ENCODE data around the gene TAB2. TPM values are rescaled to one million over a fixed set of nuclear protein-coding genes. Genes with fewer than 3 reads are reported as not detected.

Gene TAB2
- total and polyA plus RNA-seq, 4 experiments from 2014 or later, result 27.0 to 116 (median 68.4) TPM

DNA sequence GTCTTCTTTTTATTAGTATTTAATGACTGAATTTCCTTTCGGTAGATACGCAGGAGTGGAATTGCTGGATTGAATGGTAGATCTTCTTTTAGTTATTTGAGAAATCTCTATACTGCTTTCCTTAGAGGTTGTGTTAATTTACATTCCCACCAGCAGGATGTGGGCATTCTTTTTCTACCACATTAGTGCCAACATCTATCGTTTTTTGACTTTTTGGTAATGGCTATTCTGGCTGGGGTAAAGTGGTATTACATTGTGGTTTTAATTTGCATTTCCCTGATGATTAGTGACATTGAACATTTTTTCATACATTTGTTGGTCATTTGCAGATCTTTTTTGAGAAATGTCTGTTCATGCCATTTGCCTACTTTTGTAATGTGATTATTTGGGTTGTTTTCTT is 119.7 kb downstream of the TAB2 start:
- Mint-ChIP-seq H3K27me3 (no peaks in the 10 kb centered on the region), H3K27ac (no peak overlapping the region), H3K36me3 (no peaks in the 10 kb centered on the region), H3K9me3 (no peaks in the 10 kb centered on the region), H3K4me1 (peaks cover 8 to 21% (median 15%) of the 10 kb centered on the region in 4 donors), H3K4me3 (no peak overlapping the region)
- POLR2A ChIA-PET (ENCODE audit: partially characterized antibody), result no interaction called here
- Histone ChIP-seq H3K4me1 (ENCODE audit: insufficient read depth, low read length) (peaks cover under 1% of the 10 kb centered on the region), H3K27ac (ENCODE audit: low read depth, low read length) (no peak overlapping the region), H3K9me3 (ENCODE audit: control insufficient read depth in 1 of 2, low read length in 2 of 2) (no peaks in the 10 kb centered on the region), H3K36me3 (ENCODE audit: insufficient read depth, low read length) (no peaks in the 10 kb centered on the region), H3K27me3 (ENCODE audit: insufficient read depth, low read length) (no peaks in the 10 kb centered on the region), H3K4me3 (ENCODE audit: low read length in 2 of 2) (no peak overlapping the region)
- CTCF ChIA-PET (ENCODE audit: partially characterized antibody), result interaction anchor here (6.3 kb wide), 1 partner anchor 408 kb away, joined by 239 read pairs; no protein-coding TSS in a partner anchor
- intact Hi-C loops (cut with micrococcal nuclease), result no loop called here
- peak in 1 of 5 donors; percentile 18 for DNase-seq

DNA sequence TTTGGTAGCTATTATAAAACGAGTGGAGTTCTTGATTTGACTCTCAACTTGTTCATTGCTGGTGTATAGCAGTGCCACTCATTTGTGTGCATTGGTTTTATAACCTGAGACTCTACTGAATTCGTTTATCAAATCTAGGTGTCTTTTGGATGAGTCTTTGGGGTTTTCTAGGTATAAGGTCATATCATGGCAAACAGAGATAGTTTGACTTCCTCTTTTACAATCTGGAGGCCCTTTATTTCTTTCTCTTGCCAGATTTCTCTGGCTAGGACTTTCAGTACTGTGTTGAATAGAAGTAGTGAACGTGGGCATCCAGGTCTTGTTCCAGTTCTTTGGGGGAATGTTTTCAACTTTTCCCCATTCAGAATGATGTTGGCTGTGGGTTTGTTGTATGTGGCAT is 121.3 kb downstream of the TAB2 start:
- no peak overlapping the region for H3K27ac ChIP-seq (ENCODE audit: low read depth, low read length)
- Mint-ChIP-seq H3K36me3 (no peaks in the 10 kb centered on the region), H3K4me1 (peaks cover 8 to 21% (median 15%) of the 10 kb centered on the region in 4 donors), H3K27me3 (no peaks in the 10 kb centered on the region), H3K27ac (peak overlapping the region in 2 of 7 donors; percentile 13 to 31), H3K9me3 (no peaks in the 10 kb centered on the region), H3K4me3 (no peak overlapping the region)
- CTCF ChIA-PET (ENCODE audit: partially characterized antibody), result interaction anchor here (0.8 to 1.5 kb wide), 3 partner anchors 73 to 411 kb away, joined by 3 to 4 read pairs (median 3); no protein-coding TSS in a partner anchor
- H3K36me3 ChIP-seq (ENCODE audit: insufficient read depth, low read length), result no peaks in the 10 kb centered on the region
- no peaks in the 10 kb centered on the region for H3K4me1 ChIP-seq (ENCODE audit: insufficient read depth, low read length)
- DNase-seq, result no peak
- POLR2A ChIA-PET (ENCODE audit: partially characterized antibody), result no interaction called here
- no peaks in the 10 kb centered on the region for H3K27me3 ChIP-seq (ENCODE audit: insufficient read depth, low read length)
- no peaks in the 10 kb centered on the region for H3K9me3 ChIP-seq (ENCODE audit: control insufficient read depth in 1 of 2, low read length in 2 of 2)
- no peak overlapping the region for H3K4me3 ChIP-seq (ENCODE audit: low read length in 2 of 2)
- intact Hi-C loops (cut with micrococcal nuclease), result no loop called here

DNA sequence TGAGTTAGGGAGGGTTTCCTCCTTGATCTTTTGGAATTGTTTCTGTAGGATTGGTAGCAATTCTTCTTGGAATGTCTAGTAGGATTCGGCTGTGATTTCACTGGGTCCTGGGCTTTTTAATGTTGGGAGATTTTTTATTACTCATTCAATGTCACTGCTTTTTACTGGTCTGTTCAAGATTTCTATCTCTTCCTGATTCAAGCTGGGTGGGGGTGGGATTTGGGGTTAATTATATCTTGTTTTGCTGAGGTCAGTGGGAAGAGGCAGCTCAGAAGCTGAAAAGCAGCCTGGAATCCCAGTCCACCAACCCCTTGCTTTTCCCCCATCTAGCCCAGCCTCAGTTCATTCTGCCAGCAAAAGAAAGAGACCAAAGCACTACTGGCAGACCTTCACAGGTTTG is 122.1 kb downstream of the TAB2 start:
- Mint-ChIP-seq H3K4me3 (no peak overlapping the region), H3K4me1 (peaks cover 8 to 23% (median 15%) of the 10 kb centered on the region in 4 donors), H3K27me3 (no peaks in the 10 kb centered on the region), H3K27ac (peak overlapping the region in 1 of 7 donors; percentile 58), H3K9me3 (no peaks in the 10 kb centered on the region), H3K36me3 (no peaks in the 10 kb centered on the region)
- Histone ChIP-seq H3K4me3 (ENCODE audit: low read length in 2 of 2) (no peak overlapping the region), H3K27ac (ENCODE audit: low read depth, low read length) (no peak overlapping the region), H3K27me3 (ENCODE audit: insufficient read depth, low read length) (no peaks in the 10 kb centered on the region), H3K36me3 (ENCODE audit: insufficient read depth, low read length) (no peaks in the 10 kb centered on the region), H3K4me1 (ENCODE audit: insufficient read depth, low read length) (no peaks in the 10 kb centered on the region), H3K9me3 (ENCODE audit: control insufficient read depth in 1 of 2, low read length in 2 of 2) (no peaks in the 10 kb centered on the region)
- no peak for DNase-seq
- CTCF ChIA-PET (ENCODE audit: partially characterized antibody), result interaction anchor here (0.7 to 1.5 kb wide), 3 partner anchors 178 to 411 kb away, joined by 3 to 4 read pairs (median 3); no protein-coding TSS in a partner anchor
- POLR2A ChIA-PET (ENCODE audit: partially characterized antibody), result no interaction called here
- intact Hi-C loops (cut with micrococcal nuclease), result no loop called here

DNA sequence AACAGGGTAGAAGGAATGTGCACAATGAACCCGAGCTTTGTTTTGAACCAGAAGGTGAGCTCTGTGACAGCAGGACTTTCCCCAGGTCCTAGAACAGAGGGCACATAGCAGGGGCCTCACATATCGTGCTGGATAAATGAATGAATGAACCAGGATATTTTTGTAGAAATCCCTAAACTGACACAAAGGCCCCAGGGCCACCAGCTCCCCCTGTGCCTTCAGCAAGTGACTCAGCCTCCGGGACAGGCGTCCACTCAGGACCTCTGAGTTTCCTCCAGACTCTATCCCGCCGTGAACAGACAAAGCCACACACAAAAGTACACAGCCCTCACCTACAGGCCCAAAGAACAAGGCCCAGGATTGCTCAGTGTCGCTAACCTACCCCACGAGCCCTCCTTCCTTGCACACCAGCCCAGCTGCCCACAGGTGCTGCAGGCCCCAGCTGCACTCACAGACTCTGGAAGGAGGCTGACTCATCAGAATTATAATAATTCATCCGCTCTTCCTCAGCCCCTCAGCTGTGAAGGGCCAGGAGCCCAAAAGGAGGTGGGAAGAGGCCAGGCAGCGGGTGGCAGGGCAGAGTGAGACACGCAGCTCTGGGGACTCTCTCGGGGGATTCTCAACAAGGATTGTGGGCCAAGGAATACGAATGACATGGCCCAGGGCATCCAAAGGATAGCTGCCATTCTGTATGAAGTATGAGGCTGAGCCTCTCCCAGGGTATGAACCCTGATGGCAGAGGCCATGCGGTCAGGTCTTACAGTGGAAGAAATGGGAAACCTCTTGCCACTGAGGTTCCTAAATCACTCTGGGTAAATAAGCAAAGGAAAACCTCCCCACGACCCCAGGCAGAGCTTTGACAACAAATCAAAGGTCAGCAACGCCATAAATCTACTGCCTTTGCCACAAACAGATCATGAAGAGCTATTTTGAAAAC is 123.5 kb downstream of the TAB2 start:
- Mint-ChIP-seq H3K4me3 (no peak overlapping the region), H3K4me1 (peaks cover 8 to 25% (median 15%) of the 10 kb centered on the region in 4 donors), H3K27me3 (no peaks in the 10 kb centered on the region), H3K9me3 (no peaks in the 10 kb centered on the region), H3K27ac (peak overlapping the region in 3 of 7 donors; percentile 4 to 64 (median 27)), H3K36me3 (no peaks in the 10 kb centered on the region)
- no peak for DNase-seq
- POLR2A ChIA-PET (ENCODE audit: partially characterized antibody), result interaction anchor here (1.1 kb wide), 1 partner anchor 9 kb away, joined by 3 read pairs; no protein-coding TSS in a partner anchor
- no peaks in the 10 kb centered on the region for H3K27me3 ChIP-seq (ENCODE audit: insufficient read depth, low read length)
- H3K9me3 ChIP-seq (ENCODE audit: control insufficient read depth in 1 of 2, low read length in 2 of 2), result no peaks in the 10 kb centered on the region
- intact Hi-C loops (cut with micrococcal nuclease), result no loop called here
- H3K4me1 ChIP-seq (ENCODE audit: insufficient read depth, low read length), result no peaks in the 10 kb centered on the region
- no peaks in the 10 kb centered on the region for H3K36me3 ChIP-seq (ENCODE audit: insufficient read depth, low read length)
- H3K27ac ChIP-seq (ENCODE audit: low read depth, low read length), result no peak overlapping the region
- CTCF ChIA-PET (ENCODE audit: partially characterized antibody), result interaction anchor here (0.6 to 3.6 kb wide), 5 partner anchors 9 to 1234 kb away, joined by 3 to 18 read pairs (median 3); no protein-coding TSS in a partner anchor
- no peak overlapping the region for H3K4me3 ChIP-seq (ENCODE audit: low read length in 2 of 2)

DNA sequence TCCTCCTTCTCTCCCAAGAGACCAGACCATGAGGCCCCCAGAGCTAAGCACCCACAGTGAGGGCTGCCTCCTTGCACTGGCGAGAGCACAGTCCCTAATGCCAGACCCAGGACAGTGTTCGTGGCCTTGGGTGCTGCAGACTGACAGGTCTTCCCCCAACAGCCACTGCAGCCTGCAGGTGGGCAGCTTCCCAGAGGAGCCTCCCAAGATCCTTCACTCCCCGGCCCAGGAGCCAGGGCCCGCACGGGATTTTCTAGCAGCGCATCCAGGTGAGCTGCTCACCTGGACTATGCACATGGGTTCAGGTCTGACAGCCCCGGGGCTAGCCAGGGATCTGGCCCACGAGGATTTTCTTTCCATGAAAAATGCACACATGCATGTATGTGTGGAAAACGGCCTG is 124.2 kb downstream of the TAB2 start:
- POLR2A ChIA-PET (ENCODE audit: partially characterized antibody), result no interaction called here
- H3K9me3 Mint-ChIP-seq, result no peaks in the 10 kb centered on the region
- H3K4me1 ChIP-seq (ENCODE audit: insufficient read depth, low read length), result no peaks in the 10 kb centered on the region
- no peaks in the 10 kb centered on the region for H3K27me3 Mint-ChIP-seq
- no peak for DNase-seq
- no peak overlapping the region for H3K4me3 Mint-ChIP-seq
- H3K4me3 ChIP-seq (ENCODE audit: low read length in 2 of 2), result no peak overlapping the region
- CTCF ChIA-PET (ENCODE audit: partially characterized antibody), result interaction anchor here (0.6 to 3.6 kb wide), 5 partner anchors 10 to 1235 kb away, joined by 3 to 18 read pairs (median 3); no protein-coding TSS in a partner anchor
- H3K36me3 Mint-ChIP-seq, result peaks cover 0 to 3% of the 10 kb centered on the region in 2 donors
- no peak overlapping the region for H3K27ac Mint-ChIP-seq
- H3K4me1 Mint-ChIP-seq, result peaks cover 8 to 25% (median 15%) of the 10 kb centered on the region in 4 donors
- H3K27ac ChIP-seq (ENCODE audit: low read depth, low read length), result no peak overlapping the region
- intact Hi-C loops (cut with micrococcal nuclease), result no loop called here
- H3K9me3 ChIP-seq (ENCODE audit: control insufficient read depth in 1 of 2, low read length in 2 of 2), result no peaks in the 10 kb centered on the region
- no peaks in the 10 kb centered on the region for H3K36me3 ChIP-seq (ENCODE audit: insufficient read depth, low read length)
- H3K27me3 ChIP-seq (ENCODE audit: insufficient read depth, low read length), result no peaks in the 10 kb centered on the region

DNA sequence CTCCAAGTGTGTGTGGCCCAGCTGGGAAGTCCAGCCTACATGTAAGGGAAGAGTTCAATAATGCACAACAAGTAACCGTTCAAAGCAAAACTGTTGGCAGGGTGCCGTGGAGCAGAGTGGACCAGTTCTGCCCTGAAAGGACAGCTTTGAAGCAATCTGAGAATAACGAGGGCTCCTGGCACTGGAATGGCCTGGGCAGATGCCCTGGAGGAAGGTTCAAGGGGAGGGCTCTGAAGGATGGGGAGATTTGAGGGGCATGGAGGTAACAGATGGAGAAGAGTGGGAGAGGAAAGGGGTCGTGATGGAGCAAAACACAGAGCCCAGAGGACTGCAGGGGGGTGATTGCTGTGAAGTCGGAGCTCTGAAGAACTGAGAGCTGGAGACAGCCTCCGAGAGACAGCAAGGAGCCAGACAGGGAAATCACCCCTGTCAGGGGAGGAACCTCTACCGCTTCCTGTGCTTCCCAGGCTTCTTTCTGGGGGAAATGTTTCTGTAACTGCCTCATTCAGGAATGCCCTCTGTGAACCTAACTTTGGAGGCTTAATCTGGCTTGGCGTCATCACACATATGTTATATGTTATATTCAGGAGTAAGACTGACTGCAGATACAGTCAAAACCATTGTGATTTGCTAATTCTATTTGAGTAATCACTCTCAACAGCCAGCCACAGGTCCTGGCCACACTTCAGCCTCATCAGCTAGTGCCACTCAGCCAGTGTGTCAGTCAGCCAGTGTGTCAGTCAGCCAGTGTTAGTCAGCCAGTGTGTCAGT is 126.1 kb downstream of the TAB2 start:
- no peaks in the 10 kb centered on the region for H3K9me3 ChIP-seq (ENCODE audit: control insufficient read depth in 1 of 2, low read length in 2 of 2)
- H3K36me3 ChIP-seq (ENCODE audit: insufficient read depth, low read length), result peaks cover 3% of the 10 kb centered on the region
- POLR2A ChIA-PET (ENCODE audit: partially characterized antibody), result no interaction called here
- H3K4me3 Mint-ChIP-seq, result no peak overlapping the region
- peaks cover 6 to 7% of the 10 kb centered on the region in 2 donors for H3K36me3 Mint-ChIP-seq
- peaks cover 0 to 13% (median 5%) of the 10 kb centered on the region in 4 donors for H3K4me1 Mint-ChIP-seq
- H3K27me3 ChIP-seq (ENCODE audit: insufficient read depth, low read length), result no peaks in the 10 kb centered on the region
- H3K27ac ChIP-seq (ENCODE audit: low read depth, low read length), result no peak overlapping the region
- no peak for DNase-seq
- H3K9me3 Mint-ChIP-seq, result no peaks in the 10 kb centered on the region
- H3K4me3 ChIP-seq (ENCODE audit: low read length in 2 of 2), result no peak overlapping the region
- intact Hi-C loops (cut with micrococcal nuclease), result no loop called here
- CTCF ChIA-PET (ENCODE audit: partially characterized antibody), result interaction anchor here (3.6 kb wide), 1 partner anchor 12 kb away, joined by 18 read pairs; no protein-coding TSS in a partner anchor
- H3K4me1 ChIP-seq (ENCODE audit: insufficient read depth, low read length), result no peaks in the 10 kb centered on the region
- peak overlapping the region in 1 of 7 donors; percentile 48 for H3K27ac Mint-ChIP-seq
- no peaks in the 10 kb centered on the region for H3K27me3 Mint-ChIP-seq
